CD4-positive, CD25-positive, alpha-beta regulatory T cell (primary cell): ENCODE results near the gene OR10G6. TPM values are rescaled to one million over a fixed set of nuclear protein-coding genes. Genes with fewer than 3 reads are reported as not detected.

ENCODE experiments used
- ATAC-seq, 2 donors: fragments of 150-1000 bp; cut with Tn5 transposase; one replicate each; pipeline ENCODE4 v1.10.0; 2021; ENCODE audit warnings: low read depth in 2 of 2, moderate number of reproducible peaks in 2 of 2, moderate library complexity in 1 of 2
- DNase-seq, 3 donors: peaks; one replicate each; pipeline versions ENCODE4 v3.0.0 to v3.0.0-alpha.2; 2012 to 2022; ENCODE audit warnings: mixed read lengths in 1 of 3
- H3K27ac ChIP-seq: one replicate; pipeline ENCODE4 v1.7.0; 2013; ENCODE audit warnings: mild to moderate bottlenecking, low read length; ENCODE audit not compliant: insufficient read depth, poor library complexity, severe bottlenecking
- H3K27me3 ChIP-seq: one replicate; pipeline ENCODE4 v1.7.0; 2013; ENCODE audit warnings: low read length; ENCODE audit not compliant: control insufficient read depth, insufficient read depth
- H3K36me3 ChIP-seq: one replicate; pipeline ENCODE4 v1.7.0; 2013; ENCODE audit warnings: mild to moderate bottlenecking, low read length, moderate library complexity; ENCODE audit not compliant: control insufficient read depth, insufficient read depth
- H3K4me1 ChIP-seq: 2 replicates; pipeline ENCODE4 v1.7.0; 2013; ENCODE audit warnings: mild to moderate bottlenecking, low read length; ENCODE audit not compliant: insufficient read depth, control insufficient read depth, poor library complexity, severe bottlenecking
- H3K4me3 ChIP-seq: one replicate; pipeline ENCODE4 v1.7.0; 2013; ENCODE audit warnings: low read depth, mild to moderate bottlenecking, low read length, moderate library complexity
- H3K9me3 ChIP-seq, 2 experiments: 1 replicate in 1 of 2; 2 replicates in 1 of 2; pipeline ENCODE4 v1.7.0; 2013; ENCODE audit warnings: low read length in 2 of 2, mild to moderate bottlenecking in 1 of 2, moderate library complexity in 1 of 2; ENCODE audit not compliant: control insufficient read depth in 2 of 2
- H3K27ac Mint-ChIP-seq, 3 donors: one replicate each; pipeline ENCODE4 v1.8.0; 2020 to 2022; ENCODE audit warnings: mild to moderate bottlenecking in 3 of 3, mixed read lengths in 3 of 3, moderate library complexity in 2 of 3
- H3K27me3 Mint-ChIP-seq: one replicate; pipeline ENCODE4 v1.8.0; 2022; ENCODE audit warnings: mild to moderate bottlenecking, mixed read lengths
- H3K36me3 Mint-ChIP-seq: one replicate; pipeline ENCODE4 v1.8.0; 2020; ENCODE audit warnings: mixed read lengths
- H3K4me1 Mint-ChIP-seq, 4 donors: one replicate each; pipeline ENCODE4 v1.8.0; 2020 to 2022; ENCODE audit warnings: mixed read lengths in 4 of 4, mild to moderate bottlenecking in 1 of 4
- H3K4me3 Mint-ChIP-seq, 4 donors: one replicate each; pipeline ENCODE4 v1.8.0; 2020 to 2022; ENCODE audit warnings: mild to moderate bottlenecking in 4 of 4, mixed read lengths in 4 of 4, moderate library complexity in 3 of 4
- H3K9me3 Mint-ChIP-seq, 7 donors: one replicate each; pipeline ENCODE4 v1.8.0; 2020 to 2022; ENCODE audit warnings: mixed read lengths in 7 of 7, mild to moderate bottlenecking in 3 of 7, moderate library complexity in 2 of 7
- polyA plus RNA-seq, 4 donors: library from polyadenylated mRNA; unstranded; fragments of 300-500 nt; fragmentation: Illumina TruSeq; gene quantifications; one replicate each; pipeline ENCODE4 v1.2.3, GENCODE V29; 2021
- total RNA-seq: library from RNA; stranded (reverse); gene quantifications from one replicate; pipeline ENCODE4 v1.2.3, GENCODE V29; 2022

The OR10G6 gene
- total and polyA plus RNA-seq, 5 donors from 2014 or later = not detected

GRCh38 chr11:123979311-123979710 lies 15.7 kb downstream of the OR10G6 start:
- no peaks in the 10 kb centered on the region for H3K27me3 ChIP-seq
- H3K4me3 ChIP-seq = no peak overlapping the region
- DNase-seq (no peak), ATAC-seq (no peak)
- H3K27ac ChIP-seq = no peak overlapping the region
- H3K9me3 ChIP-seq = no peaks in the 10 kb centered on the region
- Mint-ChIP-seq H3K4me3 (no peak overlapping the region), H3K27ac (no peak overlapping the region), H3K36me3 (no peaks in the 10 kb centered on the region), H3K27me3 (no peaks in the 10 kb centered on the region), H3K9me3 (peaks cover 0 to 10% (median 3%) of the 10 kb centered on the region in 7 donors), H3K4me1 (no peaks in the 10 kb centered on the region)
- H3K4me1 ChIP-seq = no peaks in the 10 kb centered on the region
- H3K36me3 ChIP-seq = no peaks in the 10 kb centered on the region

- no peaks in the 10 kb centered on the region for H3K36me3 ChIP-seq
- H3K27ac ChIP-seq = no peak within 1 kb of the TSS
- no peak for ATAC-seq
- no peaks in the 10 kb centered on the region for H3K4me1 Mint-ChIP-seq
- peaks cover 0 to 7% (median 2%) of the 10 kb centered on the region in 7 donors for H3K9me3 Mint-ChIP-seq
- DNase-seq = no peak
- H3K4me3 ChIP-seq = no peak within 1 kb of the TSS
- no peaks in the 10 kb centered on the region for H3K4me1 ChIP-seq
- H3K9me3 ChIP-seq = no peaks in the 10 kb centered on the region
- H3K27ac Mint-ChIP-seq = no peak within 1 kb of the TSS
- H3K27me3 Mint-ChIP-seq = no peaks in the 10 kb centered on the region
- H3K4me3 Mint-ChIP-seq = no peak within 1 kb of the TSS
- H3K36me3 Mint-ChIP-seq = no peaks in the 10 kb centered on the region
- no peaks in the 10 kb centered on the region for H3K27me3 ChIP-seq
Observed at GRCh38 chr11:123977731-123978347, 17.1 kb downstream of the OR10G6 start, which contains the start of gene OR10S1. Gene OR10S1 (minus strand): TSS chr11:123977781. CDS start chr11:123977664, 117 bp downstream.

GRCh38 chr11:123976770-123977560 lies 18.0 kb downstream of the OR10G6 start:
- H3K4me3 ChIP-seq = no peak overlapping the region
- H3K4me1 Mint-ChIP-seq = no peaks in the 10 kb centered on the region
- DNase-seq = no peak

GRCh38 chr11:123973816-123974215 lies 21.1 kb downstream of the OR10G6 start:
- DNase-seq (no peak), ATAC-seq (no peak)
- Histone ChIP-seq H3K9me3 (no peaks in the 10 kb centered on the region), H3K27ac (no peak overlapping the region), H3K27me3 (no peaks in the 10 kb centered on the region), H3K4me3 (no peak overlapping the region), H3K4me1 (no peaks in the 10 kb centered on the region), H3K36me3 (no peaks in the 10 kb centered on the region)
- H3K4me3 Mint-ChIP-seq = no peak overlapping the region
- no peak overlapping the region for H3K27ac Mint-ChIP-seq
- no peaks in the 10 kb centered on the region for H3K4me1 Mint-ChIP-seq
- H3K27me3 Mint-ChIP-seq = no peaks in the 10 kb centered on the region
- no peaks in the 10 kb centered on the region for H3K36me3 Mint-ChIP-seq
- H3K9me3 Mint-ChIP-seq = peaks cover 0 to 5% (median 2%) of the 10 kb centered on the region in 7 donors

More at GRCh38 chr11:123976770-123977560, 18.0 kb downstream of the OR10G6 start:
- Mint-ChIP-seq H3K9me3 (peaks cover 0 to 7% (median 0%) of the 10 kb centered on the region in 7 donors), H3K27ac (no peak overlapping the region), H3K4me3 (no peak overlapping the region), H3K36me3 (no peaks in the 10 kb centered on the region), H3K27me3 (no peaks in the 10 kb centered on the region)
- H3K27ac ChIP-seq = no peak overlapping the region
- H3K9me3 ChIP-seq = no peaks in the 10 kb centered on the region
- ATAC-seq = no peak
- H3K27me3 ChIP-seq = no peaks in the 10 kb centered on the region
- no peaks in the 10 kb centered on the region for H3K36me3 ChIP-seq
- H3K4me1 ChIP-seq = no peaks in the 10 kb centered on the region

- H3K36me3 Mint-ChIP-seq = no peaks in the 10 kb centered on the region
- no peaks in the 10 kb centered on the region for H3K36me3 ChIP-seq
- no peaks in the 10 kb centered on the region for H3K27me3 Mint-ChIP-seq
- H3K27me3 ChIP-seq = no peaks in the 10 kb centered on the region
- no peaks in the 10 kb centered on the region for H3K4me1 Mint-ChIP-seq
- peaks cover 0 to 8% (median 3%) of the 10 kb centered on the region in 7 donors for H3K9me3 Mint-ChIP-seq
- ATAC-seq (no peak), DNase-seq (no peak)
- H3K27ac Mint-ChIP-seq = no peak overlapping the region
- H3K9me3 ChIP-seq = no peaks in the 10 kb centered on the region
- no peak overlapping the region for H3K4me3 Mint-ChIP-seq
- no peak overlapping the region for H3K4me3 ChIP-seq
- no peak overlapping the region for H3K27ac ChIP-seq
- H3K4me1 ChIP-seq = no peaks in the 10 kb centered on the region
Observed at GRCh38 chr11:123956752-123957151, 38.2 kb downstream of the OR10G6 start.

- no peaks in the 10 kb centered on the region for H3K4me1 Mint-ChIP-seq
- Histone ChIP-seq H3K4me3 (no peak overlapping the region), H3K4me1 (no peaks in the 10 kb centered on the region), H3K27me3 (no peaks in the 10 kb centered on the region), H3K9me3 (no peaks in the 10 kb centered on the region), H3K36me3 (no peaks in the 10 kb centered on the region), H3K27ac (no peak overlapping the region)
- DNase-seq (no peak), ATAC-seq (no peak)
- H3K36me3 Mint-ChIP-seq = no peaks in the 10 kb centered on the region
- no peaks in the 10 kb centered on the region for H3K27me3 Mint-ChIP-seq
- no peak overlapping the region for H3K27ac Mint-ChIP-seq
- no peak overlapping the region for H3K4me3 Mint-ChIP-seq
- H3K9me3 Mint-ChIP-seq = peaks cover 0 to 7% (median 0%) of the 10 kb centered on the region in 7 donors
Observed at GRCh38 chr11:123945132-123945531, 49.8 kb downstream of the OR10G6 start.
